Prostate gland (tissue), 2 donors: ENCODE data around the gene DACH1.

Experiments used
- POLR2A ChIP-seq: fragments of 450-650 bp; IDR thresholded peaks from one replicate; pipeline ENCODE4 v1.6.1; 2016; ENCODE audit warnings: antibody characterized with exemption, mild to moderate bottlenecking
- POLR2AphosphoS5 ChIP-seq: sonication (generic); formaldehyde crosslinking; IDR thresholded peaks from one replicate; pipeline ENCODE4 v1.6.1; 2017; ENCODE audit warnings: antibody characterized with exemption
- TF ChIP-seq, protein P1 (sequence below), 4 experiments: fragments of 200-600 bp in 2 of 4; fragments of 450-650 bp in 2 of 4; sonication (generic) in 2 of 4; IDR thresholded peaks; 1 replicate in 3 of 4; 2 replicates in 1 of 4; pipeline ENCODE4 v1.5.1; 2016 to 2019; ENCODE audit warnings: antibody characterized with exemption in 4 of 4, mild to moderate bottlenecking in 2 of 4, moderate library complexity in 2 of 4

DNA sequence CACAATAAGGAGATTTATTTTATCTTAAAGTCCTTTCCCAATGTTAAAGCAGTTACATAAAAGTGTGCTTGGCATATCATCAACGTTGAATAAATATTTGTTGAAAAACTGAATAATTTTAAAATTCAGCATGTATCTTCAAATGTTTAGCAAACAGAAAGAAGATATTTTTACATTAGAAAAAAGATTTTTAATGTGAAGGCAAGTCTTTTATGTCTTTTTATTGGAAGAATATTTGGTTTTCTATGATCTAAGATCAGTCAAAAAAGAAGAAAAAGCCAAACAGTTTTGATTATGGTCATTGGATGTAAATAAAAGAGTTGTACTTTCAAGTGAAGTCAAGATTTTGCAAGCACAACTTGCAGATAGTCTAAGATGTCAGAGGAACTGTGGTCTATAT is 397.4 kb downstream of the DACH1 start:
- TF ChIP-seq, protein P1, sequence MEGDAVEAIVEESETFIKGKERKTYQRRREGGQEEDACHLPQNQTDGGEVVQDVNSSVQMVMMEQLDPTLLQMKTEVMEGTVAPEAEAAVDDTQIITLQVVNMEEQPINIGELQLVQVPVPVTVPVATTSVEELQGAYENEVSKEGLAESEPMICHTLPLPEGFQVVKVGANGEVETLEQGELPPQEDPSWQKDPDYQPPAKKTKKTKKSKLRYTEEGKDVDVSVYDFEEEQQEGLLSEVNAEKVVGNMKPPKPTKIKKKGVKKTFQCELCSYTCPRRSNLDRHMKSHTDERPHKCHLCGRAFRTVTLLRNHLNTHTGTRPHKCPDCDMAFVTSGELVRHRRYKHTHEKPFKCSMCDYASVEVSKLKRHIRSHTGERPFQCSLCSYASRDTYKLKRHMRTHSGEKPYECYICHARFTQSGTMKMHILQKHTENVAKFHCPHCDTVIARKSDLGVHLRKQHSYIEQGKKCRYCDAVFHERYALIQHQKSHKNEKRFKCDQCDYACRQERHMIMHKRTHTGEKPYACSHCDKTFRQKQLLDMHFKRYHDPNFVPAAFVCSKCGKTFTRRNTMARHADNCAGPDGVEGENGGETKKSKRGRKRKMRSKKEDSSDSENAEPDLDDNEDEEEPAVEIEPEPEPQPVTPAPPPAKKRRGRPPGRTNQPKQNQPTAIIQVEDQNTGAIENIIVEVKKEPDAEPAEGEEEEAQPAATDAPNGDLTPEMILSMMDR (IDR thresholded peaks at IDR 0.05) = no peak
- TF ChIP-seq POLR2A (no peak), POLR2AphosphoS5 (no peak)
